IMR-90 (cell line): ENCODE data around the gene EEF1E1. TPM values are rescaled to one million over a fixed set of nuclear protein-coding genes. Genes with fewer than 3 reads are reported as not detected.
A peak's percentile ranks its signal among the peaks of the same experiment; 100 is the strongest.

Experiments used
- ATAC-seq: fragments of 200-7000 bp; cut with Tn5 transposase; 2 replicates; pipeline ENCODE4 v1.9.1; 2020; ENCODE audit warnings: low read depth, mild to moderate bottlenecking, moderate library complexity
- BruUV-seq: library from RNA; stranded (reverse); fragments of 400-500 nt; replicated peaks from 2 replicates; lab custom pipeline; 2021; lab: Mats Ljungman, UMichigan
- CTCF ChIA-PET: fragments of 300-600 bp; formaldehyde crosslinking; extraction: SDS; loops from one replicate; lab custom pipeline; 2021; ENCODE audit warnings: antibody characterized with exemption; lab: Yijun Ruan, JAX
- POLR2A ChIA-PET: fragments of 300-600 bp; sonication (Branson Sonifier 250); formaldehyde crosslinking; loops from one replicate; lab custom pipeline; 2022; ENCODE audit warnings: antibody characterized with exemption; ENCODE audit not compliant: unreplicated experiment; lab: Charles Lee
- DNase-seq: peaks from one replicate; pipeline ENCODE4 v3.0.0; 2013
- H2AFZ ChIP-seq: replicated peaks from 2 replicates; pipeline ENCODE3; 2013; ENCODE audit warnings: low read length, mild to moderate bottlenecking; ENCODE audit not compliant: poor library complexity
- H2AK5ac ChIP-seq: 2 replicates; pipeline ENCODE4 v1.6.1; 2013; ENCODE audit warnings: low read depth, low read length, inconsistent platforms
- H2AK9ac ChIP-seq: replicated peaks from 2 replicates; pipeline ENCODE3; 2013; ENCODE audit warnings: mild to moderate bottlenecking, low read depth, low read length, moderate library complexity; ENCODE audit not compliant: poor library complexity
- H2BK120ac ChIP-seq: 2 replicates; pipeline ENCODE4 v1.6.1; 2013; ENCODE audit warnings: low read depth, low read length, inconsistent platforms
- H2BK15ac ChIP-seq: 3 replicates; pipeline ENCODE4 v1.6.1; 2013; ENCODE audit warnings: low read depth, low read length, inconsistent platforms
- H2BK20ac ChIP-seq: 2 replicates; pipeline ENCODE4 v1.6.1; 2013; ENCODE audit warnings: low read depth, mild to moderate bottlenecking, inconsistent platforms, low read length, moderate library complexity
- H2BK5ac ChIP-seq: 2 replicates; pipeline ENCODE4 v1.6.1; 2013; ENCODE audit warnings: mild to moderate bottlenecking, low read depth, low read length, inconsistent platforms; ENCODE audit not compliant: poor library complexity, severe bottlenecking
- H3K14ac ChIP-seq: replicated peaks from 2 replicates; pipeline ENCODE4 v1.6.1; 2013; ENCODE audit warnings: low read depth, low read length, inconsistent platforms
- H3K18ac ChIP-seq: 2 replicates; pipeline ENCODE4 v1.6.1; 2013; ENCODE audit warnings: low read depth, low read length, control low read depth
- H3K23ac ChIP-seq: 2 replicates; pipeline ENCODE4 v1.6.1; 2013; ENCODE audit warnings: low read depth, low read length, inconsistent platforms
- H3K27ac ChIP-seq: 2 replicates; pipeline ENCODE4 v1.5.1; 2013; ENCODE audit warnings: mild to moderate bottlenecking, control low read depth, low read length; ENCODE audit not compliant: insufficient read depth
- H3K27me3 ChIP-seq: 2 replicates; pipeline ENCODE4 v1.6.1; 2013; ENCODE audit warnings: low read length; ENCODE audit not compliant: control insufficient read depth, insufficient read depth
- H3K36me3 ChIP-seq: 2 replicates; pipeline ENCODE4 v1.6.1; 2013; ENCODE audit warnings: low read length, mixed read lengths; ENCODE audit not compliant: control insufficient read depth, insufficient read depth
- H3K4ac ChIP-seq: 2 replicates; pipeline ENCODE4 v1.6.1; 2013; ENCODE audit warnings: low read depth, low read length, inconsistent platforms
- H3K4me1 ChIP-seq: 2 replicates; pipeline ENCODE4 v1.6.1; 2013; ENCODE audit warnings: low read length, mixed read lengths; ENCODE audit not compliant: control insufficient read depth, insufficient read depth
- H3K4me2 ChIP-seq: 2 replicates; pipeline ENCODE4 v1.6.1; 2013; ENCODE audit warnings: low read depth, mild to moderate bottlenecking, control low read depth, low read length, moderate library complexity
- H3K4me3 ChIP-seq: 2 replicates; pipeline ENCODE4 v1.5.1; 2013; ENCODE audit warnings: low read depth, mild to moderate bottlenecking, control low read depth, low read length, moderate library complexity; ENCODE audit not compliant: insufficient read depth
- H3K56ac ChIP-seq: 2 replicates; pipeline ENCODE4 v1.6.1; 2013; ENCODE audit warnings: low read length, inconsistent platforms; ENCODE audit not compliant: insufficient read depth; ENCODE audit errors: extremely low read depth
- H3K79me1 ChIP-seq, 2 experiments: 2 replicates each; pipeline ENCODE4 v1.6.1; 2013; ENCODE audit warnings: low read length in 2 of 2, inconsistent platforms in 1 of 2, low read depth in 1 of 2
- H3K9ac ChIP-seq: 2 replicates; pipeline ENCODE4 v1.6.1; 2013; ENCODE audit warnings: low read depth, low read length, control low read depth
- H3K9me1 ChIP-seq: 2 replicates; pipeline ENCODE4 v1.6.1; 2013; ENCODE audit warnings: low read length, inconsistent platforms; ENCODE audit not compliant: insufficient read depth
- H3K9me3 ChIP-seq: 2 replicates; pipeline ENCODE4 v1.6.1; 2013; ENCODE audit warnings: low read length; ENCODE audit not compliant: control insufficient read depth, insufficient read depth
- H4K20me1 ChIP-seq: 2 replicates; pipeline ENCODE4 v1.6.1; 2013; ENCODE audit warnings: low read length, inconsistent platforms; ENCODE audit not compliant: insufficient read depth
- H4K5ac ChIP-seq: 2 replicates; pipeline ENCODE4 v1.6.1; 2013; ENCODE audit warnings: mild to moderate bottlenecking, low read depth, low read length, control low read depth
- H4K8ac ChIP-seq, 2 experiments: 2 replicates each; pipeline ENCODE4 v1.6.1; 2013; ENCODE audit warnings: low read depth in 2 of 2, low read length in 2 of 2, control low read depth in 1 of 2, inconsistent platforms in 1 of 2
- H4K91ac ChIP-seq: 2 replicates; pipeline ENCODE4 v1.6.1; 2013; ENCODE audit warnings: low read depth, low read length, inconsistent platforms; ENCODE audit not compliant: insufficient read depth
- CEBPB ChIP-seq: IDR thresholded peaks from 2 replicates; pipeline ENCODE4 v1.6.1; 2012; ENCODE audit warnings: low read depth, low read length, improper control_type of control experiment
- CHD1 ChIP-seq: IDR thresholded peaks from 2 replicates; pipeline ENCODE4 v1.6.1; 2012; ENCODE audit warnings: low read depth, low read length, improper control_type of control experiment
- CTCF ChIP-seq: conservative IDR thresholded peaks from 2 replicates; pipeline ENCODE4 v1.5.1; 2012; ENCODE audit warnings: mild to moderate bottlenecking, low read depth, low read length, improper control_type of control experiment
- POLR2A ChIP-seq: IDR thresholded peaks from 2 replicates; pipeline ENCODE4 v1.6.1; 2012; ENCODE audit warnings: mild to moderate bottlenecking, low read depth, low read length
- WGBS, 2 experiments: methylation state at CpG; one replicate each; pipeline versions ENCODE4 v1.1.5 to v1.1.7; 2013; ENCODE audit warnings: missing lambda C conversion rate in 2 of 2; ENCODE audit not compliant: insufficient read length in 1 of 2; ENCODE audit errors: extremely low coverage in 2 of 2; 5-methylcytosine and 5-hydroxymethylcytosine counted together
- dilution Hi-C: fragments of 300-500 bp; cut with HindIII; formaldehyde crosslinking; loops from one replicate; pipeline ENCODE4 v1.14.3; 2018; ENCODE audit warnings: low sequenced_read_pairs; ENCODE audit not compliant: unreplicated experiment
- in situ Hi-C: fragments of 300-500 bp; cut with MboI; formaldehyde crosslinking; loops from 3 replicates; pipeline ENCODE4 v1.14.3; 2019; ENCODE audit warnings: low sequenced_read_pairs, inconsistent platforms, mixed read lengths
- intact Hi-C: fragments of 100-400 bp; cut with micrococcal nuclease; formaldehyde crosslinking; loops from 2 replicates; pipeline ENCODE4 v1.10.0; 2022
- polyA plus RNA-seq, 3 experiments: library from polyadenylated mRNA; depleted of rRNA; stranded (reverse); fragments of >200 nt; gene quantifications; 2 replicates each; pipeline ENCODE4 v1.2.3, GENCODE V29; 2012; ENCODE audit warnings: low replicate concordance in 1 of 3
- total RNA-seq: library from RNA; depleted of rRNA; stranded (reverse); fragments of >200 nt; gene quantifications from 2 replicates; pipeline ENCODE4 v1.2.3, GENCODE V29; 2012

The EEF1E1 gene
- total and polyA plus RNA-seq, 2 of the 4 experiments (the other 2 are of a cell fraction) = 65.8 to 68.6 TPM

GRCh38 chr6:8131265-8131897, 29.0 kb upstream of the EEF1E1 start (continued):
- TF ChIP-seq CTCF = peak; percentile 87

- Histone ChIP-seq H3K14ac (no peak overlapping the region), H2AFZ (no peak overlapping the region), H3K18ac (no peak overlapping the region), H3K4ac (no peak overlapping the region), H3K79me1 (no peaks in the 10 kb centered on the region), H3K9me3 (no peaks in the 10 kb centered on the region), H2BK5ac (no peak overlapping the region), H4K91ac (no peak overlapping the region), H3K27me3 (no peaks in the 10 kb centered on the region), H3K9me1 (no peaks in the 10 kb centered on the region), H3K4me1 (no peaks in the 10 kb centered on the region), H3K4me3 (no peak overlapping the region), H4K20me1 (no peaks in the 10 kb centered on the region), H3K4me2 (no peak overlapping the region), H3K23ac (no peak overlapping the region), H3K36me3 (no peaks in the 10 kb centered on the region), H2BK15ac (no peak overlapping the region), H3K9ac (no peak overlapping the region), H2AK5ac (no peak overlapping the region), H2AK9ac (no peak overlapping the region), H3K56ac (no peak overlapping the region), H4K8ac (no peak overlapping the region), H2BK20ac (no peak overlapping the region), H2BK120ac (no peak overlapping the region), H4K5ac (no peak overlapping the region), H3K27ac (no peak overlapping the region)
- intact Hi-C loops = loop anchor here (5.0 kb wide), 2 partner anchors 52 to 287 kb away; no protein-coding TSS in a partner anchor
- dilution Hi-C loops = no loop called here
- in situ Hi-C loops = loop anchor here (5.0 kb wide), 1 partner anchor 92 kb away; no protein-coding TSS in a partner anchor
- BruUV-seq = no TSS peak
- TF ChIP-seq CEBPB (peak; percentile 65), CHD1 (no peak), POLR2A (no peak)
- peak; percentile 41 for ATAC-seq
- CTCF ChIA-PET = interaction anchor here (0.5 to 7.4 kb wide), 8 partner anchors 7 to 90 kb away, joined by 3 to 145 read pairs (median 7); no protein-coding TSS in a partner anchor
- peak; percentile 35 for DNase-seq
- WGBS, 2 experiments = no CpG with 5 or more reads among the region's 5 CpGs
- POLR2A ChIA-PET = no interaction called here
Measured at GRCh38 chr6:8130399-8130798, 28.1 kb upstream of the EEF1E1 start.
